GM18499 (cell line): ENCODE measurements around the gene TAS2R31.
"Not testable (repeated sequence)": the region's sequence is repeated elsewhere in the genome, so short reads cannot be mapped to it uniquely, and the experiment has no call there.

Experiments used
- ATAC-seq: cut with Tn5 transposase; IDR thresholded peaks from one replicate; pipeline ENCODE4 v1.9.1; 2021; ENCODE audit warnings: moderate number of reproducible peaks; ENCODE audit not compliant: insufficient read depth, unreplicated experiment

Gene TAS2R31

GRCh38 chr12:11031307-11031706 is at the start of gene TAS2R31:
Gene TAS2R31 (minus strand): TSS chr12:11031407. CDS start chr12:11031335, 72 bp downstream.
- ATAC-seq: no peak

GRCh38 chr12:11078246-11078645 is 47.0 kb upstream of the TAS2R31 start:
- ATAC-seq: no peak

GRCh38 chr12:11075642-11076041 is 44.4 kb upstream of the TAS2R31 start:
- no peak for ATAC-seq

GRCh38 chr12:11071414-11071813 is 40.2 kb upstream of the TAS2R31 start:
- ATAC-seq: no peak

- no peak for ATAC-seq
Observed at GRCh38 chr12:11070999-11071398, 39.8 kb upstream of the TAS2R31 start.

GRCh38 chr12:11069854-11070365 is 38.7 kb upstream of the TAS2R31 start:
- ATAC-seq: no peak

- no peak for ATAC-seq
Observed at GRCh38 chr12:11067514-11067913, 36.3 kb upstream of the TAS2R31 start.

GRCh38 chr12:11062194-11062593 is 31.0 kb upstream of the TAS2R31 start, which contains the start of gene TAS2R46:
Gene TAS2R46 (minus strand): TSS chr12:11062294. CDS start chr12:11062294, 0 bp downstream.
- ATAC-seq: not testable (repeated sequence)

- ATAC-seq: no peak
Observed at GRCh38 chr12:11059784-11060183, 28.6 kb upstream of the TAS2R31 start.

- ATAC-seq: no peak
Observed at GRCh38 chr12:11059041-11059440, 27.8 kb upstream of the TAS2R31 start.

- no peak for ATAC-seq
Observed at GRCh38 chr12:11055306-11055705, 24.1 kb upstream of the TAS2R31 start.

- ATAC-seq: not testable (repeated sequence)
Observed at GRCh38 chr12:11049806-11050531, 18.8 kb upstream of the TAS2R31 start.

- ATAC-seq: not testable (repeated sequence)
Observed at GRCh38 chr12:11041366-11041765, 10.2 kb upstream of the TAS2R31 start.

GRCh38 chr12:11040162-11040561 is 9.0 kb upstream of the TAS2R31 start:
- no peak for ATAC-seq

GRCh38 chr12:11039171-11039570 is 8.0 kb upstream of the TAS2R31 start:
- ATAC-seq: no peak

- not testable (repeated sequence) for ATAC-seq
Observed at GRCh38 chr12:11033959-11034358, 2.8 kb upstream of the TAS2R31 start.

GRCh38 chr12:11026118-11026517 is 5.1 kb downstream of the TAS2R31 start:
- ATAC-seq: no peak

GRCh38 chr12:11023387-11023786 is 7.8 kb downstream of the TAS2R31 start:
- no peak for ATAC-seq

GRCh38 chr12:11022520-11022919 is 8.7 kb downstream of the TAS2R31 start, which contains the start of gene TAS2R19:
Gene TAS2R19 (minus strand): TSS chr12:11022620. CDS start chr12:11022571, 49 bp downstream.
- ATAC-seq: no peak

- ATAC-seq: no peak
Observed at GRCh38 chr12:11016937-11017336, 14.3 kb downstream of the TAS2R31 start.

GRCh38 chr12:11015775-11016430 is 15.3 kb downstream of the TAS2R31 start:
- no peak for ATAC-seq
